Measurements from ENCODE around the gene MAP1LC3A.

The MAP1LC3A gene

DNA sequence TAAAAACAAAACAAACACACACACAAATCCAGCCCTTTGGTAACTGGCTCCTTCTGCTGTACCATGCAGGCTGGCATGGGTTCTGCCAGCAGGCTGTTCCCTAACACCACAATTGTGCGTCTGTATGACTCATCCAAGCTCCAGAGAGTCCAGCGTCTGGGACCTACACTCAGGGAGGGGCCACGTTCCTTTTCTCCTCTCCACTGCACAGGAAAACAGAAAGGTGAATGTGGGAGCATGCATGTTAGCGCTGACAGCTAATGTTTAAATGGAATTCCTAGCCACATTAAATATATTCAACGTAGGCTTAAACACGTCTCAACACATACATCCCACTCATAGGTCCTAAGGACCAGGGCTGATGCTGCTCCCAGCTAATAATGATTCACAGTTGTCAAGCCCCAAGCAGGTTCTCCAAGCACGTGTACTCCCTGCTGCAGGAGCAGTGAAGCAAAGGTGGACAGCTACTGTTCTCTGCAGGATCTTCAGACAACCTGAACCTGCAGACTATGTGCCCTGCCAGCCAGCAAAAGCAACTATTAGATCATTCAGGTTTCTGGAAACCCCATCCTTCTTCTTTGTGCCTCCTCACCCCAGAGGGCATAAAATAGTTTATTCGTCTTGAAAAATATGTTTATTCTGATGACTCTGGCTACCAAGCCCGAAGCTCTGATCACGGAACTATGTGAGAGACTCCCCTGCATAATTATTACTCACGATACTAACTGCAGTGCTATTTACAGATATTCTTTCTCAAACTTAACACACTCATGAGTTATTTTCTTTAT is 20.9 kb downstream of the MAP1LC3A start:
- no peak for DNase-seq

DNA sequence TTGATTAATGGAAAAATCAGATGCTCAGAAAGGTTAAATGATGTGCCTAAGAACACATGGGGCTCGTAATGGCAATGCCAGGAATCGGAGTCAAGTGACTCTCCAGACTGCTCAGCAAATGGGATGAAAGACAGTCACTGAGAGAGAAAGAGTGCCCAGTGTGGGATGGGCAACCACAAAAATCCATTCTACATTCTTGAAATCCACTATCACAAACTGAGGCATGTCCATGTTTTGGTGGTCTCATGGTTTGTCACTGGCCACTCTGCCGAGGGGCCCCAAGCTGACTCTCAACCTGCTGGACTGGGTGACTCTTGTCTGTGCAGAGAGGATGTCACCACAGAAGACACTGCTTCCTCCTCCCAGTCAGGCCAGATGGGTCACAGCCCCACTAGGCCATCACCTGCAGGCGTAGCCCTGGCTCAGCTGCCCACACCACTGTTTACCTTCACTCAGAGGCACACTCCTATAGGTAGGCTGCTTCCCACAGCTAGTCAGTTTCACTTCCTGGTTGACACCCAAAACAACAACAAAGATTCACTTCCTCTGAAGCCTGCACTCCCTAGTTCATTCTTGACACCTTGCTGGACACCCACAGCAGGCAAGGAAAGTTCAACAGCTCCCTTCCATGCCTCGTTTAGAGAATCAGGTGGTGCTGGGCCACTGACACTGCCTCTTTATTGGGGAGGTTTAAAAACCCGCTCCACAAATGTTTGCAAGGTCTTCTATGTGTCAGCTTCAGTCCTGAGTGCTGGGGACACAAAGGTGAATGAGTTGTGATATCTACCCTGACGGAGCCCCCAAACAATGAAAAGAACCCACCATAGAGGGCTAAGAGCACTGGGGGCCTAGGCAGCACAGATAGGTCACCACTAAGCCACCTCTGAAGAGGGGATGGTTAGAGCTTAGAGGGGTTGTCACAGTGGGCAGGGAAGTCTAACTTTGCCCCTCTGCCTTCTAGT is 21.7 kb downstream of the MAP1LC3A start:
- DNase-seq = no peak

DNA sequence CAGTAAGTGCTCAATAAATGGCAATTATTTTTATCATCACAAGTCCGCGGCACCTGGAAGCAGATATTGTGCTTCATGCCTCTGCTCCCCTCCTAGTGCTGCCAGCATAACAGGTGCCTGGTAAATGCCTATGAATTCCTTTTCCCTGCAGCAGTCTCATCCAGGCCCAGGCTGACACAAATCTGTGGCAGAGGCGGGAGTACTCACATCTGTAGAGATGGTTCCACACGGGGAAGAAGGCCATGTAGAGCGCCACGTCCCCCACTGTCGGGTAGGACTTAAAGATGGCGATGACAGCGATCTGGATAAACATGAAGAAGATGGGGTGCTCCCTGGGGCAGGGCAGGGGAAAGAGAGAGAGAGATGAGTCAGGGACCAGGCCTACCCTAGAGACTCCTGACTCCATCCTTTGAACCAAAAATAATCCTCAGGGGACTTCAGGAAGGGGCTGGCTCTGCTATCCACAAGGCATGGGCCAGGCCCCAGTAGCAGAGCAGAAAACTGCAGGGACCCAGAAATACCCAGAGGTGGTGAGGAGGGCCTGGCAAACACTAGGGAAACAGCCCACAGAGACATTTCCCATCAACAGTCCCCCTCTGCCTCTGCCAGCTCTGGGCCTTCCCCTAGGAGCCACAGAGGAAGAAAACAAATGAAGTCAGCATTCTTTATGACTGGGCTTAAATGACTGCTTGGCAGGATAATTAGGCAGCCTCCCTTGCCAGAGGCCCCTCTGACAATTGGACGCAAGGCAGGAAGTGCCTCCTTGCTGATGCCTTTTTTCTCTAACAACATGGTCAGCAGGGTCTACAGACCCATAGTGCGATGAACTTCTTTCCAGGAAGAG is 23.0 kb downstream of the MAP1LC3A start:
- DNase-seq = peak; percentile 58

DNA sequence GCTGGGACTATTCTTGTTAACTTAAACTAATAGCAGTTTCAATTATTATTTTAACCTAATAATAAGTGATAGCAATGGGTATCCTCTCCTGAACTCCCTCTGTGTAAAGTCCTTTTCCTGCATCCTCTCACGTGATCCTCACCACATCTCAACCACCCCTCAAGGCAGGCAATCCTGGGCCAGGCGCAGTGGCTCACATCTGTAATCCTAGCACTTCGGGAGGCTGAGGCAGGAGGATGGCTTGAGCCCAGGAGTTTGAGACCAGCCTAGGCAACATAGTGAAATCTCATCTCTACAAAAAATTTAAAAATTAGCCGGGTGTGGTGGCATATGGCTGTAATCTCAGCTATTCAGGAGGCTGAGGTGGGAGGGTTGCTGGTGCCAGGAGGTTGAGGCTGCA is 23.7 kb downstream of the MAP1LC3A start:
- no peak for DNase-seq

DNA sequence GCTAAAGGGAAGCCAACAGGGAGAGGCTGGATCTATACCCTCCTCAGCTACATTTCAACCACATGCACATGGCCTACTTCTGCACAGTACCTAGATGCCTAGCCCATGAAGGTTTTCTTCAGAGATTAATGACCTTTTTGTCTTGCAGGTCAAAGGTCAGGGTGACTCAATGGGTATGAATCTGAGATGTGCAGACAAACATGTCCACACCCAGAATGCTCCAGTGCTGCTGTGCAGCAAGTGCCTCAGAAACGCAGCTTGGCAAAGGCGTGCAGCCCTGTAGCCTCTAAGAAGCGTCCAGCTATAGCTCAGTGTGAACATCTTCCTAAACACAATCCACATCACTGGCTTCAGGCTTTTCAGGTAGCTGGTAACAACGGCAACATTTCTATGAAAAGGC is 24.4 kb downstream of the MAP1LC3A start:
- DNase-seq = no peak

DNA sequence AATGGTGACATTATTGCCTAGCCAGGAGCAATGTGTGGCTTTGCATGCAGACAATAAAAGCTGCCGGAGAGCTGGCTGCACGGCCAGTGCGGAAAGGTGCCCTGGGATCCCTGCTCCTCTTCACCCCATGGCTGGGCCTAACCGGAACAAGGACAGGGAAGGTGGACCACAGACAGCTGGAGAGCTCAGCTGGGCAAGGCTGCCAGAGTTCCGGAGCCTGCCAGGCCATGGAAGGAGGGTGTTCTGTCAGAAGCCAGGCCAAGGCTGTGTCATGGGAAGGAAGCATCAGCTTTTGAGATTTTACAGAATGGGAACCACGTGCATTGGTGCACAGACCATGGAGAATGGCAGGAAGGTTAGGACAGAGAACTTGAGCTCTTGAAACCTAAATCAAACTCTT is 25.0 kb downstream of the MAP1LC3A start:
- DNase-seq = no peak

DNA sequence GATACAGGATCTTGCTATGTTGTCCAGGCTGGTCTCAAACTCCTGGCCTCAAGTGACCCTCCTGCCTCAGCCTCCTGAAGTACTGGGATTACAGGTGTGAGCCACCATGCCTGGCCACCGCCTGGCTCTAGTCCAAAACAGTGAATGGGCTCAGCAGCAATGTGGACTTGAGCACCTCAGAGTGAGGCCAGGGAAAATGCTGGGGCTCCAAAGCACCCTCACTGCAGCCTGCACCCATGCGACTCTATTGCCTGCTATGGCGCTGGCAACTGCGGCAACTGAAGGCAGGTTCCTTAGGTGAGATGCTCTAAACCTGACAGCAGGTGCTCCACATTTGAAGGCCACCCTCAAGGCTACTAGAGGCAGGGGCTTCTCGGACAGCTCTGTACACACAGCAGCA is 26.5 kb downstream of the MAP1LC3A start:
- DNase-seq = no peak

DNA sequence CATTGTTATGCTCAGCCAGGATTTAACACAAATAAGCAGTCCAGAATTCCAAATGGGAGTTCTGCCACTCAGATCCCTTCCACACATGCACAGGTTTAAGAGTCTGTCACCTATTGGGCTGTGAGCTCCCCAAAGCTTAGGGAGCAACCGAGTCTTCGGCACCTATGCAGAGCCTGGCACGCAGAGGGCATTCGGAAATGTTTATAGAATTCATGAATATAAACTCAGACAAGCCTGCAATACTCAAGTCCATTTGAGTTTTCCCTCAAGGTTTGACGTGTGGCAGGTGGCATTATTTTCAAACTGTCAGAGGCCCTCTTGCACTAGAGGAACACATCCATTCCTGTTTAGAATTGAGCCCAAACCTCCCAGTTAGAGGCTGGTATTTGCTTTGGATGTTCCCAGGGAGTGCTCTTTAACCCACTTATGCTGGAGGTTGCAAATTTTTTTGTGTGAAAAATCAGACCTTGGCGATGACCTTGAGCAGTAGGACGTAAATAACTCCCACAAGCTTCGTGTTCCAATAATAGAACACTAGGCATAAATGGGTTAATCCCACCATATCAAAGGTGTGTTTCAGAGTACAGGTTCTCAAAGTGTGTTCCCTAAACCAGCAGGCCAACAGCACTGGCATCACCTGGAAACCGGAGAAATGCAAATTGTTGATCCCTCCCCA is 28.1 kb downstream of the MAP1LC3A start:
- DNase-seq = no peak

DNA sequence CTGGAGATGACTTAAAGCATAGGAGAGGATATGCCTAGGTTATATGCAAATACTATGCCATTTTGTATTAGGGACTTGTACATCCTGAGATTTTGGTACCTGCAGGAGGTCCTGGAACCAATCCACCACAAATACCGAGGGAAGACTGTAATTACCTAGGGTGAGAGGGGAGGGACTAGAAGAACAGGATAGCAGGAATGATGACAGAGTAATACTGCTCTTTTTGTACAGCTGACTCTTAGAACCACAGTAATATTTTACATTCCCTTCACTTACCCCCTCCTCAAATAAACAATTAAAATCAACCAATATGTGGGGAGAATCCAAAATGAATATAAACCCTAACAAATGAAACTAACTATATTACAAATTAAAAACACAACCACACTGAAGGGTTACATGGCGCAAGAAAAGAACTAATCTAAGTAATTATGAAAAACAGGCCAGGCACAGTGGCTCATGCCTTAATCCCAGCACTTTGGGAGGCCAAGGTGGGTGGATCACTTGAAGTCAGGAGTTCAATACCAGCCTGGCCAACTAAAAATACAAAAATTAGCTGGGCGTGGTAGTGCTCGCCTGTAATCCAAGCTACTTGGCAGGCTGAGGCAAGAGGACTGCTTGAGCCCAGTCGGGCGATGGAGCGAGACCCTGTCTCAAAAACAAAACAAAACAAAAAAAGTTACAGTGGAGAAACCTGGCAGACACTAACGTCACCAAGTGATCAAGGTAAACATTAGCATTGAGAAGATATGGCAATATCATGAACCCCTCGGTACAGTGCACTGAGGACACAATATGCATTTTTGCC is 37.1 kb downstream of the MAP1LC3A start:
- DNase-seq = no peak

DNA sequence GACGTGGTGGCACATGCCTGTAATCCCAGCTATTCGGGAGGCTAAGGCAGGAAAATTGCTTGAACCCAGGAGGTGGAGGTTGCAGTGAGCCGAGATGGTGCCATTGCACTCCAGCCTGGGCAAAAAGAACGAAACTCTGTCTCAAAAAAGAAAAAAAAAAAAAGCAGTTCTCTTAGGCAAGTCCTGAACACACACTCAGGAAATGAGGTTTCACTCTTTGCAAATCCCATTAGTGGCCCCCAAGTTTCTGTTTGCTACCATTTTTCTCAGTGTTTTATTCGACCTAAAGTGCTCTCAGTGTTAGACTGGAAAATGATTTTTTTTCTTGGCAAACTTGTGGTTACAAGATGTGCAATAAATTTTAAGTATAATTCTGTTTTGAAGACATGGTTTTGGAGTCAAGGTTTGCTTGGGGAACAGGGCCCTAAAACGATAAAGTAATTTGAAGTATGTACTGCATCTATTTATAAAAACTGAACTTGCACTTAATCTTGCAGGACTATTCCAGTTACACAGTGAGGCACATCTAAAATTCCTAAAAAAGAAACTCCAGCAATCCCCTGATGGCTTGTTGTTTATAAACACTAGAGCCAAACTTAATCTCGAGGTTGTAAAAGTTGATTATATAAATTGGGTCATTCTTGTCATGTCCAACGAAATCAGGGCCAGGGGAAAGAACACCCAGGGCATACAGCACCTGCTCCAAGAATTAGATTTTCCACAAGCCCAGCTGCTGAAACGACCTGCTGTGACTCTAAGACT is 42.6 kb downstream of the MAP1LC3A start:
- DNase-seq = no peak

DNA sequence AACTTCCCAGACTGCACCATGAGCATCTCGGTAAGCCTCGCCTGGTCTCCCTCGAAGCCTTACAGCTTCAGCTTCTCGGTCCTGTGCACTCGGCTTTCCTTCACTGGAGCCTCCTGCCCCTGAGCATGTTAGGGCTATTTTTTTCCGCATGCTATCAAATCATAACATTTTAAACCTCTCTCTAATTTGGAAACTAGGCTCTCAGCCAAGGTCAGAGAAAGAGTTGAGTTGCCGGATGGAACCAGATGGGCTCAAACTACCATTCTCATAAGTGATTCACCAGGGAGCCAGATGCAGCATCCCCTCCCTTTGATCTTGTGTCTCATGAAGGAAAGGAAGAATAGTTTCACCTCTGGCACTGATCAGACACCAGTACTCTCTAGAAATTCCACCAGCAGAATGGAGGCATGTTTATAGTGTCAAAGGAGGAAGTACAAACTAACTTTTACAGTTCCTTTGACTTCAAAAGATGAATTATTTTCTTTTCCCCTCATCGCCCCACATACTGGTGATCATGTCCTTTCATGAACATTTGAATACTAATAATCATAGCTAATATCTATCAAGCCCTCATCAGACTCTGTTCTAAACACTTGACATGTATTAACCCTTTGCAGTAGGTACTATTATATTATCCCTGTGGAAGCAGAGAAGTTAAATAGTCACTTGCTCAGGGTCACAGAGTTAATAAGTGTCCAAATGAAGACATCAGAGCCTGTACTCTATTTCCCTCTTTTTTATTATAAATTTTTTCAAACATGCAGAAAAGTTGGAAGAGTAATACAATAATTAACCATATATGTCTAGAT is 46.7 kb downstream of the MAP1LC3A start:
- no peak for DNase-seq

DNA sequence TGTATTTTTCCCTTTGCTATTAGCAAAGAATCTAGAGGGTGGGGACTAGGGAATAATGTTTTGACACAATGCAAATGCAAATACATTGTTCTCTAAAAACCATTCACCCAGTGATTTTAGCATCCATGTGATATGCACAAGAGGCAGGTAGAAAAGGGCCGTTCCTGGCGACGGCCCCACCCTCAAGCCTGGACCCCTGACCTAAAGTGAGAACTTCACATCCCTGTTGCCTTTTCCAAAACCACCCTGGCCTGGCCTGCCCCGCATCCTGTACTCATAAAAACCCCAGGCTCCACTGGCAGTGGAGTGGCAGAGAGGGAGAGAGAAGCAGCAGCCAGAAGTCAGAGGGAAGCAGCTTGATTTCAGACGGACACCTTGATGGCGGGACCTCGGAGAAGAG is 48.5 kb downstream of the MAP1LC3A start:
- no peak for DNase-seq
